HG03442 (cell line): ENCODE measurements around the gene MAFG.

Experiments used
- ATAC-seq: cut with Tn5 transposase; IDR thresholded peaks from one replicate; pipeline ENCODE4 v1.9.1; 2021; ENCODE audit warnings: mild to moderate bottlenecking, moderate library complexity; ENCODE audit not compliant: unreplicated experiment

The MAFG gene

GRCh38 chr17:81899514-81900166 is 27.9 kb downstream of the MAFG start:
- no peak for ATAC-seq

GRCh38 chr17:81898885-81899284 is 28.6 kb downstream of the MAFG start:
- no peak for ATAC-seq

- ATAC-seq, result no peak
Observed at GRCh38 chr17:81898029-81898866, 29.3 kb downstream of the MAFG start.

- ATAC-seq, result no peak
Observed at GRCh38 chr17:81895400-81895799, 32.1 kb downstream of the MAFG start.

GRCh38 chr17:81891303-81891552 is 36.3 kb downstream of the MAFG start:
- ATAC-seq, result no peak

- ATAC-seq, result no peak
Observed at GRCh38 chr17:81890447-81891302, 36.9 kb downstream of the MAFG start.

- no peak for ATAC-seq
Observed at GRCh38 chr17:81889602-81890001, 37.9 kb downstream of the MAFG start.

- no peak for ATAC-seq
Observed at GRCh38 chr17:81888988-81889595, 38.4 kb downstream of the MAFG start.

- ATAC-seq, result no peak
Observed at GRCh38 chr17:81888105-81888987, 39.2 kb downstream of the MAFG start.

GRCh38 chr17:81885869-81886548 is 41.5 kb downstream of the MAFG start:
- no peak for ATAC-seq

GRCh38 chr17:81885454-81885853 is 42.1 kb downstream of the MAFG start:
- ATAC-seq, result no peak

- no peak for ATAC-seq
Observed at GRCh38 chr17:81884968-81885367, 42.6 kb downstream of the MAFG start.

GRCh38 chr17:81884520-81884919 is 43.0 kb downstream of the MAFG start:
- no peak for ATAC-seq

- no peak for ATAC-seq
Observed at GRCh38 chr17:81879121-81879520, 48.4 kb downstream of the MAFG start.

GRCh38 chr17:81878294-81878693 is 49.2 kb downstream of the MAFG start:
- ATAC-seq, result no peak

- no peak for ATAC-seq
Observed at GRCh38 chr17:81877569-81877968, 50.0 kb downstream of the MAFG start.

- peak; percentile 39 for ATAC-seq
Observed at GRCh38 chr17:81871387-81872230, 55.9 kb downstream of the MAFG start.

GRCh38 chr17:81870981-81871386 is 56.6 kb downstream of the MAFG start, which contains the start of gene ARHGDIA:
Gene ARHGDIA, minus strand, starts transcription at chr17:81871337. Its CDS starts 1,407 bp downstream, at chr17:81869930.
- peak; percentile 20 for ATAC-seq
